GM06990 (cell line): ENCODE data around the gene HLA-DPA1.

Source experiments
- DNase-seq: peaks from one replicate; pipeline ENCODE4 v3.0.0-alpha.2; 2011; ENCODE audit not compliant: insufficient read length; ENCODE audit errors: extremely low read depth
- H3K27me3 ChIP-seq: replicated peaks from 2 replicates; pipeline ENCODE4 v1.6.0; 2011; ENCODE audit warnings: low read length; ENCODE audit not compliant: control insufficient read depth, insufficient read depth
- H3K36me3 ChIP-seq: 2 replicates; pipeline ENCODE4 v1.5.1; 2011; ENCODE audit warnings: low read length; ENCODE audit not compliant: control insufficient read depth, insufficient read depth
- H3K4me3 ChIP-seq: replicated peaks from 2 replicates; pipeline ENCODE4 v1.5.1; 2011; ENCODE audit warnings: low read depth, mild to moderate bottlenecking, control low read depth, low read length
- TF ChIP-seq, protein P1 (sequence below): IDR thresholded peaks from 2 replicates; pipeline ENCODE4 v1.5.1; 2011; ENCODE audit warnings: low read length, control low read depth, mild to moderate bottlenecking, inconsistent platforms; ENCODE audit not compliant: insufficient read depth, poor library complexity, severe bottlenecking

HLA-DPA1 gene

DNA sequence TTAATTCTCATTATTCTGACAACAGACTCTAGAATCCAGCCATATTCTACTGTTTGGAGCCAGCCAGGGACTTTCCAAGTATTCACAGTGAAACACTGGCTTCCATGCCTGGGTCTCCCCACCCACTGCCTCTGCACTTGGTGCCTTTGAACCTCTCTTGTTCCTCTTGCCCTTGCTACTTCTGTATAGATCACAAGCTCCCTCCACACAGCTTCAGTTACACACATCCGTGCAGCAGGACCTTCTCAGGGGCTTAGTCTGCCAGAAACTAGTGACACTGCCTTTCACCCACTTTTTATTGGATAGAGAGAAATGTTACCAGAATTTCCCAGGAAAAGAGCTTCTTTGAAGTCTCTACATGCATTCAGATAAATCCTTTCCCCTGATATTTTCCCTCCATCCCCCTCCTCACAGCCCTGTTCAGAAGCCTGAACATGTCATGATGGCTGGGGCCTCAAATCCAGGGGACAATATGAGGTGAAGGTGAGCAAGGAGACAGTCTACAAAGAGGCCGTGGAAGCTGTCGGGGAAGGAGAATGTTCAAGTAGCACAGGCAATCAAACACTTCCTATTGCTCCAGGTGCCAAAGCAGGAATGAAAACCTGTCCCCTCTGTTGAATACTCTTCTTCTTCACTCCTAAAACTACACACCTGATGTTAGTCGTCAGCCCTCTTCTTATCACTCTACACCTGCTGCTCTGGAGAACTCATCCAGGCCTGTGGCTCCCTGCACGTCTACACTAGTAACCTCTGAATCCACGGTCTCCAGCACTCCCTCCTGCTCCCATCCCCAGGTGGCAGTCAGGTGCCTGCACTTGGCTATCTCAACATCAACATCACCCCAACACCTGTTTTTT is 43.9 kb downstream of the HLA-DPA1 start:
- Histone ChIP-seq H3K36me3 (no peaks in the 10 kb centered on the region), H3K4me3 (peak overlapping the region; percentile 49), H3K27me3 (no peaks in the 10 kb centered on the region)
- TF ChIP-seq, protein P1, sequence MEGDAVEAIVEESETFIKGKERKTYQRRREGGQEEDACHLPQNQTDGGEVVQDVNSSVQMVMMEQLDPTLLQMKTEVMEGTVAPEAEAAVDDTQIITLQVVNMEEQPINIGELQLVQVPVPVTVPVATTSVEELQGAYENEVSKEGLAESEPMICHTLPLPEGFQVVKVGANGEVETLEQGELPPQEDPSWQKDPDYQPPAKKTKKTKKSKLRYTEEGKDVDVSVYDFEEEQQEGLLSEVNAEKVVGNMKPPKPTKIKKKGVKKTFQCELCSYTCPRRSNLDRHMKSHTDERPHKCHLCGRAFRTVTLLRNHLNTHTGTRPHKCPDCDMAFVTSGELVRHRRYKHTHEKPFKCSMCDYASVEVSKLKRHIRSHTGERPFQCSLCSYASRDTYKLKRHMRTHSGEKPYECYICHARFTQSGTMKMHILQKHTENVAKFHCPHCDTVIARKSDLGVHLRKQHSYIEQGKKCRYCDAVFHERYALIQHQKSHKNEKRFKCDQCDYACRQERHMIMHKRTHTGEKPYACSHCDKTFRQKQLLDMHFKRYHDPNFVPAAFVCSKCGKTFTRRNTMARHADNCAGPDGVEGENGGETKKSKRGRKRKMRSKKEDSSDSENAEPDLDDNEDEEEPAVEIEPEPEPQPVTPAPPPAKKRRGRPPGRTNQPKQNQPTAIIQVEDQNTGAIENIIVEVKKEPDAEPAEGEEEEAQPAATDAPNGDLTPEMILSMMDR: no peak
- DNase-seq: peak; percentile 77

DNA sequence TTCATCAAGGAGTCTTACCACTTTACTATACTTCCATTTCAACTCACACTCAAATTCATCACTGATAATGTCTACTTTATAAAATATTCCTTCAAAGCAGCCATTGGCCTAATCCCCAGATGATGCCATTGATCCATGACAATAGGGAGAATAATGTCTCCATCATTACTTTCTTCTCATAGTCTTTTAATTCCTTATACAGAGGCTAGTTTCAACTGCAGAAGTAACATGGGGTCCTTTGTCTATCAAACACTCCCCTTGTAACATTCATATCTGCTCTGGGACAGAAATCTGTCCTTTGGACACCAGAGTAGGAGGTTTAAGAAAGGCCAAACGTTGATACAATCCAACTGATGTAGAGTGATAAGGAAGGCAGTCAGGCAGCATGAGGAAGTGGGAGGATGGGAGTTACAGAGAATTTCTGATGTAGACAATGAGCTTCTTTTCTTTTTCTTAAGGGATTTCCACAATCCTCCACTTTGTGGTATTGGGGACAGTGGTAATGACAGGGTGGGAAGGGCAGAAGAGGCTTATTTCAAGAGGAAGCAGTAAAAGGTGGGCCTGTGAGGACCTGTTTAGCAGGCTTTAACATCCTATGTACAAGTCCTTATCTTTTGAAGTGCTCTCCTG is 45.1 kb downstream of the HLA-DPA1 start:
- DNase-seq: no peak
- TF ChIP-seq, protein P1: no peak
- H3K4me3 ChIP-seq: peak overlapping the region; percentile 11; the same call in 1 of the 2 replicates
- no peaks in the 10 kb centered on the region for H3K27me3 ChIP-seq
- H3K36me3 ChIP-seq: no peaks in the 10 kb centered on the region

DNA sequence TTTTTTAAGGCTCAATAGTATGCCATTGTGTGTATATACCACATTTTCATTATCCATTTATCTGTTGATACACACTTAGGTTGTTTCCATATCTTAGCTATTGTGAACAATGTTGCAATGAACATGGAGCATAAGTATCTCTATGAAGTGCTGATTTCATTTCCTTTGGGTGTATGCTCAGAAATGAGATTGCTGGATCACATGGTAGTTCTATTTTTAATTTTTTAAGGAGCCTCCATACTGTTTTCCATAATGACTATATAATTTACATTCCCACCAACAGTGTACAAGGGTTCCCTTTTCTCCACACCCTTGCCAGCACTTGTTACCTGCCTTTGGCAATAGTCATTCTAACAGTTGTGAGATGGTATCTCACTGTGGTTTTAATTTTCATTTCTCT is 48.9 kb downstream of the HLA-DPA1 start:
- Histone ChIP-seq H3K36me3 (no peaks in the 10 kb centered on the region), H3K4me3 (no peak overlapping the region), H3K27me3 (no peaks in the 10 kb centered on the region)
- TF ChIP-seq, protein P1: no peak
- no peak for DNase-seq

DNA sequence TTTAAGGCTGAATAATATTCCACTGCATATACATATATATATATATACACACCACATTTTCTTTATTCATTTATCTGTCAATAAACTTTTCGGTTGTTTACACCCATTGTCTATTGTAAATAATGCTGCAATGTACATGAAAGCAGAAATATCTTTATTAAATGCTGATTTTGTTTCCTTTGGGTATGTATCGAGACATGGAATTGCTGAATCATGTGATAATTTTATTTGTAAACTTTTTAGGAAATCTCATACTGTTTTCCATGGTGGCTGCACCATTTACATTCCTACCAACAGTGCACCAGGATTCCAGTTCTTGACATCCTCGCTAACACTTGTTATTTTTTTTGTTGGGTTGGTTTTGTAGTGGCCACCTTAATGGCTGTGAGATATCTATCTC is 49.9 kb downstream of the HLA-DPA1 start:
- Histone ChIP-seq H3K4me3 (no peak overlapping the region), H3K36me3 (no peaks in the 10 kb centered on the region), H3K27me3 (no peaks in the 10 kb centered on the region)
- no peak for DNase-seq
- TF ChIP-seq, protein P1: no peak

DNA sequence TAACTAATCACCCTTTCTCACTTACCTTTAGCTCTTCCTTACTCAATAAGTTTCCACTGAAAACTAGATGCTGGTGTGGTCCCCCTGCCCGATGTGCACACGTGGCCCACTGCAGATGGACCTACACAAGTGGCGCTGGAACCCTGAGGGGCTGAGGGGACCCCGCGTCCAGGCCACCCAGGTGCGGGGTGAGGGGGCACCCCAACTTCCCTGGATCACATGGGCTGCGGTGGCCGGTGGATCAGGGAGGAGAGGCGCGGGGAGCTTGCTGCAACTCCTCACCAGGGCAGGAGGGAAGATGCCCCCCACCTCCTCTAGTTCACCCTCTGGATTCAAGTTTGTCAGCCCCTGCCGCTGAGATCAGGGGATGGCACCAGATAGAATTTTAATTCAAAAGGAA is 51.5 kb downstream of the HLA-DPA1 start:
- Histone ChIP-seq H3K27me3 (no peaks in the 10 kb centered on the region), H3K36me3 (no peaks in the 10 kb centered on the region), H3K4me3 (no peak overlapping the region)
- TF ChIP-seq, protein P1: no peak
- DNase-seq: no peak
